HG03108 (cell line): ENCODE data around the gene ZBTB17.

ENCODE experiments used
- ATAC-seq: cut with Tn5 transposase; IDR thresholded peaks from one replicate; pipeline ENCODE4 v1.9.1; 2021; ENCODE audit warnings: moderate library complexity; ENCODE audit not compliant: unreplicated experiment

Gene ZBTB17

GRCh38 chr1:15962671-15963362 lies 13.1 kb downstream of the ZBTB17 start:
- ATAC-seq = no peak

- ATAC-seq = no peak
These were observed 13.7 kb downstream of the ZBTB17 start for GRCh38 chr1:15962176-15962575.

GRCh38 chr1:15961492-15961891 lies 14.4 kb downstream of the ZBTB17 start:
- ATAC-seq = no peak

- no peak for ATAC-seq
These were observed 15.1 kb downstream of the ZBTB17 start for GRCh38 chr1:15960808-15961207.

GRCh38 chr1:15959827-15960446 lies 16.0 kb downstream of the ZBTB17 start:
- ATAC-seq = no peak

GRCh38 chr1:15959424-15959823 lies 16.5 kb downstream of the ZBTB17 start:
- ATAC-seq = no peak

GRCh38 chr1:15958793-15959192 lies 17.1 kb downstream of the ZBTB17 start:
- ATAC-seq = no peak

- ATAC-seq = no peak
These were observed 17.8 kb downstream of the ZBTB17 start for GRCh38 chr1:15958111-15958510.

- no peak for ATAC-seq
These were observed 18.4 kb downstream of the ZBTB17 start for GRCh38 chr1:15957221-15958095.

GRCh38 chr1:15956150-15956549 lies 19.8 kb downstream of the ZBTB17 start:
- no peak for ATAC-seq

GRCh38 chr1:15955552-15955951 lies 20.3 kb downstream of the ZBTB17 start:
- no peak for ATAC-seq

GRCh38 chr1:15954316-15954715 lies 21.6 kb downstream of the ZBTB17 start:
- ATAC-seq = no peak

GRCh38 chr1:15953791-15954241 lies 22.1 kb downstream of the ZBTB17 start:
- no peak for ATAC-seq

GRCh38 chr1:15953294-15953771 lies 22.6 kb downstream of the ZBTB17 start:
- no peak for ATAC-seq

- no peak for ATAC-seq
These were observed 23.3 kb downstream of the ZBTB17 start for GRCh38 chr1:15952317-15953258.

- no peak for ATAC-seq
These were observed 24.4 kb downstream of the ZBTB17 start for GRCh38 chr1:15951341-15952153.

GRCh38 chr1:15950763-15951295 lies 25.1 kb downstream of the ZBTB17 start:
- no peak for ATAC-seq

GRCh38 chr1:15950302-15950701 lies 25.6 kb downstream of the ZBTB17 start:
- ATAC-seq = no peak
